SH-SY5Y (cell line): ENCODE data around the gene OR2M7.

Experiments used
- GATA2 ChIP-seq: IDR thresholded peaks from 2 replicates; pipeline ENCODE4 v1.6.1; 2011; ENCODE audit warnings: mild to moderate bottlenecking, low read depth, low read length
- GATA3 ChIP-seq: IDR thresholded peaks from 2 replicates; pipeline ENCODE4 v1.6.1; 2011; ENCODE audit warnings: low read depth, mild to moderate bottlenecking, low read length, moderate library complexity

- no peak for TF ChIP-seq GATA3
- no peak for TF ChIP-seq GATA2
Observed at GRCh38 chr1:248316796-248317195, 7.6 kb downstream of the OR2M7 start.
